Measurements from ENCODE around the gene CCDC194.

The CCDC194 gene

DNA sequence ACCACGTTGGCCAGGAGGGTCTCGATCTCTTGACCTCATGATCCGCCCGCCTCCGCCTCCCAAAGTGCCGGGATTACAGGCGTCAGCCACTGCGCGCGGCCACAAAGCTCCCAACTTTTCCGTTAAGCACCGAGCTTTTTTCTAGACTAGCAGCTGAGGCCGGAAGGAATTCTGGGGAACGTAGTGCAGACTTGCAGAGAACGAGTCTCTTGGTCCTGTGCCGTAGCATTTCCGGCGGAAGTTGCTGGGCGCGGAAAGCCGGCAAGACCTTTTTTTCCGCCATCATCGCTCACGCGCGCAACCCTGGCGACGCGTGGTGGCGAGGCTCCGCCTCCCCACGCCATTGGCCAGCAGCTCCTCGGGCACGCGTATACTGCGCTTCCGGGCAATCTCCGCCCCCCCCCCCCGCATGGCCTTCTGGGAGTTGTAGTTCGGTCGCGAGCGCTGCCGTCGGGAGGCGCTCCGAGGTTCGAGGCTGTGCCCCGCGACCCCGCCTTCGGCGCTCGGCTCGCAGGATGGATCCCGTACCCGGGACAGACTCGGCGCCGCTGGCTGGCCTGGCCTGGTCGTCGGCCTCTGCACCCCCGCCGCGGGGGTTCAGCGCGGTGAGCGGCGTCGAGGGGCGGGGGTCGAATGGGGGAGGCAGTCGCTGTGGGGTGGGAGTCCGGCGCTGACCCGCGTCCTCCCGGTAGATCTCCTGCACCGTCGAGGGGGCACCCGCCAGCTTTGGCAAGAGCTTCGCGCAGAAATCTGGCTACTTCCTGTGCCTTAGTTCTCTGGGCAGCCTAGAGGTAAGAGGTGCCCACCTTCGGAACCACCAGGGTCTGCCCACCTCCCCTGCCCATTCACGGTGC lies 25.9 kb upstream of the CCDC194 start, which contains the start of gene MVB12A (continued):
- TF ChIP-seq ZNF394 (tag by site-specific recombination; IDR thresholded peaks at IDR 0.05; ENCODE audit: borderline replicate concordance) (no peak), YY2 (tag by site-specific recombination; IDR thresholded peaks at IDR 0.05) (peak; percentile 76), ZNF76 (tag by site-specific recombination; IDR thresholded peaks at IDR 0.05; ENCODE audit: borderline replicate concordance, low read depth) (peak; percentile 96), ZNF169 (tag by site-specific recombination; IDR thresholded peaks at IDR 0.05) (no peak), ZNF792 (tag by site-specific recombination; IDR thresholded peaks at IDR 0.05) (no peak), ZNF335 (tag by site-specific recombination; conservative IDR thresholded peaks at IDR 0.05) (peak; percentile 59), ZNF473 (tag by site-specific recombination; IDR thresholded peaks at IDR 0.05) (no peak), ZNF37A (tag by site-specific recombination; IDR thresholded peaks at IDR 0.05) (no peak), ZNF112 (tag by site-specific recombination; IDR thresholded peaks at IDR 0.05) (no peak), ZEB2 (tag by site-specific recombination; IDR thresholded peaks at IDR 0.05) (peak; percentile 40; the same call in 1 of the 2 replicates), KLF8 (tag by site-specific recombination; IDR thresholded peaks at IDR 0.05) (peak; percentile 40; the same call in 1 of the 2 replicates), ZFP3 (tag by site-specific recombination; IDR thresholded peaks at IDR 0.05; ENCODE audit: low read depth) (no peak), BCL11A (tag by site-specific recombination; IDR thresholded peaks at IDR 0.05; ENCODE audit: low read depth) (0 out of 2 replicates have a peak, but pooled peaks have one; percentile 28), GLI4 (tag by site-specific recombination; IDR thresholded peaks at IDR 0.05) (no peak), ZNF623 (tag by site-specific recombination; IDR thresholded peaks at IDR 0.05) (no peak), ZNF626 (tag by site-specific recombination; IDR thresholded peaks at IDR 0.05) (no peak), MEIS1 (CRISPR knock-in tag; IDR thresholded peaks at IDR 0.05; ENCODE audit: borderline replicate concordance) (no peak), ZNF707 (tag by site-specific recombination; IDR thresholded peaks at IDR 0.05) (no peak), SP3 (tag by site-specific recombination; IDR thresholded peaks at IDR 0.05) (peak; percentile 96), ZNF157 (tag by site-specific recombination; IDR thresholded peaks at IDR 0.05) (no peak), ZNF354C (tag by site-specific recombination; IDR thresholded peaks at IDR 0.05; ENCODE audit: borderline replicate concordance, low read depth) (no peak)
- TF ChIP-seq, protein P1, sequence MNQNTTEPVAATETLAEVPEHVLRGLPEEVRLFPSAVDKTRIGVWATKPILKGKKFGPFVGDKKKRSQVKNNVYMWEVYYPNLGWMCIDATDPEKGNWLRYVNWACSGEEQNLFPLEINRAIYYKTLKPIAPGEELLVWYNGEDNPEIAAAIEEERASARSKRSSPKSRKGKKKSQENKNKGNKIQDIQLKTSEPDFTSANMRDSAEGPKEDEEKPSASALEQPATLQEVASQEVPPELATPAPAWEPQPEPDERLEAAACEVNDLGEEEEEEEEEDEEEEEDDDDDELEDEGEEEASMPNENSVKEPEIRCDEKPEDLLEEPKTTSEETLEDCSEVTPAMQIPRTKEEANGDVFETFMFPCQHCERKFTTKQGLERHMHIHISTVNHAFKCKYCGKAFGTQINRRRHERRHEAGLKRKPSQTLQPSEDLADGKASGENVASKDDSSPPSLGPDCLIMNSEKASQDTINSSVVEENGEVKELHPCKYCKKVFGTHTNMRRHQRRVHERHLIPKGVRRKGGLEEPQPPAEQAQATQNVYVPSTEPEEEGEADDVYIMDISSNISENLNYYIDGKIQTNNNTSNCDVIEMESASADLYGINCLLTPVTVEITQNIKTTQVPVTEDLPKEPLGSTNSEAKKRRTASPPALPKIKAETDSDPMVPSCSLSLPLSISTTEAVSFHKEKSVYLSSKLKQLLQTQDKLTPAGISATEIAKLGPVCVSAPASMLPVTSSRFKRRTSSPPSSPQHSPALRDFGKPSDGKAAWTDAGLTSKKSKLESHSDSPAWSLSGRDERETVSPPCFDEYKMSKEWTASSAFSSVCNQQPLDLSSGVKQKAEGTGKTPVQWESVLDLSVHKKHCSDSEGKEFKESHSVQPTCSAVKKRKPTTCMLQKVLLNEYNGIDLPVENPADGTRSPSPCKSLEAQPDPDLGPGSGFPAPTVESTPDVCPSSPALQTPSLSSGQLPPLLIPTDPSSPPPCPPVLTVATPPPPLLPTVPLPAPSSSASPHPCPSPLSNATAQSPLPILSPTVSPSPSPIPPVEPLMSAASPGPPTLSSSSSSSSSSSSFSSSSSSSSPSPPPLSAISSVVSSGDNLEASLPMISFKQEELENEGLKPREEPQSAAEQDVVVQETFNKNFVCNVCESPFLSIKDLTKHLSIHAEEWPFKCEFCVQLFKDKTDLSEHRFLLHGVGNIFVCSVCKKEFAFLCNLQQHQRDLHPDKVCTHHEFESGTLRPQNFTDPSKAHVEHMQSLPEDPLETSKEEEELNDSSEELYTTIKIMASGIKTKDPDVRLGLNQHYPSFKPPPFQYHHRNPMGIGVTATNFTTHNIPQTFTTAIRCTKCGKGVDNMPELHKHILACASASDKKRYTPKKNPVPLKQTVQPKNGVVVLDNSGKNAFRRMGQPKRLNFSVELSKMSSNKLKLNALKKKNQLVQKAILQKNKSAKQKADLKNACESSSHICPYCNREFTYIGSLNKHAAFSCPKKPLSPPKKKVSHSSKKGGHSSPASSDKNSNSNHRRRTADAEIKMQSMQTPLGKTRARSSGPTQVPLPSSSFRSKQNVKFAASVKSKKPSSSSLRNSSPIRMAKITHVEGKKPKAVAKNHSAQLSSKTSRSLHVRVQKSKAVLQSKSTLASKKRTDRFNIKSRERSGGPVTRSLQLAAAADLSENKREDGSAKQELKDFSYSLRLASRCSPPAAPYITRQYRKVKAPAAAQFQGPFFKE (tag by site-specific recombination; IDR thresholded peaks at IDR 0.05; ENCODE audit: borderline replicate concordance) = no peak
- TF ChIP-seq, protein P2, sequence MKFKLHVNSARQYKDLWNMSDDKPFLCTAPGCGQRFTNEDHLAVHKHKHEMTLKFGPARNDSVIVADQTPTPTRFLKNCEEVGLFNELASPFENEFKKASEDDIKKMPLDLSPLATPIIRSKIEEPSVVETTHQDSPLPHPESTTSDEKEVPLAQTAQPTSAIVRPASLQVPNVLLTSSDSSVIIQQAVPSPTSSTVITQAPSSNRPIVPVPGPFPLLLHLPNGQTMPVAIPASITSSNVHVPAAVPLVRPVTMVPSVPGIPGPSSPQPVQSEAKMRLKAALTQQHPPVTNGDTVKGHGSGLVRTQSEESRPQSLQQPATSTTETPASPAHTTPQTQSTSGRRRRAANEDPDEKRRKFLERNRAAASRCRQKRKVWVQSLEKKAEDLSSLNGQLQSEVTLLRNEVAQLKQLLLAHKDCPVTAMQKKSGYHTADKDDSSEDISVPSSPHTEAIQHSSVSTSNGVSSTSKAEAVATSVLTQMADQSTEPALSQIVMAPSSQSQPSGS (tag by site-specific recombination; IDR thresholded peaks at IDR 0.05; ENCODE audit: low read depth) = no peak
- TF ChIP-seq, protein P3, sequence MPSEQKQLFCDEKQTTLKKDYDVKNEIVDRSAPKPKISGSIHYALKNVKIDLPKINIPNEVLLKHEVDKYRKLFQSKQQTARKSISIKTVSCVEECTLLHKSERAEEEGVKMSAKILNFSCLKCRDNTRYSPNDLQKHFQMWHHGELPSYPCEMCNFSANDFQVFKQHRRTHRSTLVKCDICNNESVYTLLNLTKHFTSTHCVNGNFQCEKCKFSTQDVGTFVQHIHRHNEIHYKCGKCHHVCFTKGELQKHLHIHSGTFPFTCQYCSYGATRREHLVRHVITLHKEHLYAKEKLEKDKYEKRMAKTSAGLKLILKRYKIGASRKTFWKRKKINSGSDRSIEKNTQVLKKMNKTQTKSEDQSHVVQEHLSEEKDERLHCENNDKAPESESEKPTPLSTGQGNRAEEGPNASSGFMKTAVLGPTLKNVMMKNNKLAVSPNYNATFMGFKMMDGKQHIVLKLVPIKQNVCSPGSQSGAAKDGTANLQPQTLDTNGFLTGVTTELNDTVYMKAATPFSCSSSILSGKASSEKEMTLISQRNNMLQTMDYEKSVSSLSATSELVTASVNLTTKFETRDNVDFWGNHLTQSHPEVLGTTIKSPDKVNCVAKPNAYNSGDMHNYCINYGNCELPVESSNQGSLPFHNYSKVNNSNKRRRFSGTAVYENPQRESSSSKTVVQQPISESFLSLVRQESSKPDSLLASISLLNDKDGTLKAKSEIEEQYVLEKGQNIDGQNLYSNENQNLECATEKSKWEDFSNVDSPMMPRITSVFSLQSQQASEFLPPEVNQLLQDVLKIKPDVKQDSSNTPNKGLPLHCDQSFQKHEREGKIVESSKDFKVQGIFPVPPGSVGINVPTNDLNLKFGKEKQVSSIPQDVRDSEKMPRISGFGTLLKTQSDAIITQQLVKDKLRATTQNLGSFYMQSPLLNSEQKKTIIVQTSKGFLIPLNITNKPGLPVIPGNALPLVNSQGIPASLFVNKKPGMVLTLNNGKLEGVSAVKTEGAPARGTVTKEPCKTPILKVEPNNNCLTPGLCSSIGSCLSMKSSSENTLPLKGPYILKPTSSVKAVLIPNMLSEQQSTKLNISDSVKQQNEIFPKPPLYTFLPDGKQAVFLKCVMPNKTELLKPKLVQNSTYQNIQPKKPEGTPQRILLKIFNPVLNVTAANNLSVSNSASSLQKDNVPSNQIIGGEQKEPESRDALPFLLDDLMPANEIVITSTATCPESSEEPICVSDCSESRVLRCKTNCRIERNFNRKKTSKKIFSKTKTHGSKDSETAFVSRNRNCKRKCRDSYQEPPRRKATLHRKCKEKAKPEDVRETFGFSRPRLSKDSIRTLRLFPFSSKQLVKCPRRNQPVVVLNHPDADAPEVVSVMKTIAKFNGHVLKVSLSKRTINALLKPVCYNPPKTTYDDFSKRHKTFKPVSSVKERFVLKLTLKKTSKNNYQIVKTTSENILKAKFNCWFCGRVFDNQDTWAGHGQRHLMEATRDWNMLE (tag by site-specific recombination; conservative IDR thresholded peaks at IDR 0.05; ENCODE audit: low read depth) = peak; percentile 90
- TF ChIP-seq, protein P4, sequence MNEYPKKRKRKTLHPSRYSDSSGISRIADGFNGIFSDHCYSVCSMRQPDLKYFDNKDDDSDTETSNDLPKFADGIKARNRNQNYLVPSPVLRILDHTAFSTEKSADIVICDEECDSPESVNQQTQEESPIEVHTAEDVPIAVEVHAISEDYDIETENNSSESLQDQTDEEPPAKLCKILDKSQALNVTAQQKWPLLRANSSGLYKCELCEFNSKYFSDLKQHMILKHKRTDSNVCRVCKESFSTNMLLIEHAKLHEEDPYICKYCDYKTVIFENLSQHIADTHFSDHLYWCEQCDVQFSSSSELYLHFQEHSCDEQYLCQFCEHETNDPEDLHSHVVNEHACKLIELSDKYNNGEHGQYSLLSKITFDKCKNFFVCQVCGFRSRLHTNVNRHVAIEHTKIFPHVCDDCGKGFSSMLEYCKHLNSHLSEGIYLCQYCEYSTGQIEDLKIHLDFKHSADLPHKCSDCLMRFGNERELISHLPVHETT (tag by site-specific recombination; IDR thresholded peaks at IDR 0.05) = peak; percentile 80
